Effector memory CD8-positive, alpha-beta T cell (primary cell): ENCODE data around the gene CDKAL1.

Experiments used
- ATAC-seq: fragments of 150-1000 bp; cut with Tn5 transposase; replicated peaks from 2 replicates; pipeline ENCODE4 v1.10.0; 2021; ENCODE audit warnings: mild to moderate bottlenecking, moderate library complexity
- DNase-seq, 3 experiments: peaks; one replicate each; pipeline ENCODE4 v3.0.0; 2021
- H3K27ac Mint-ChIP-seq, 2 donors: one replicate each; pipeline ENCODE4 v1.8.0; 2022; ENCODE audit warnings: mild to moderate bottlenecking in 2 of 2, mixed read lengths in 2 of 2, moderate library complexity in 2 of 2
- H3K27me3 Mint-ChIP-seq, 2 donors: one replicate each; pipeline ENCODE4 v1.8.0; 2022; ENCODE audit warnings: mixed read lengths in 2 of 2
- H3K36me3 Mint-ChIP-seq: one replicate; pipeline ENCODE4 v1.8.0; 2022; ENCODE audit warnings: mild to moderate bottlenecking, moderate library complexity, mixed read lengths; ENCODE audit not compliant: insufficient read depth
- H3K4me1 Mint-ChIP-seq, 2 donors: one replicate each; pipeline ENCODE4 v1.8.0; 2022; ENCODE audit warnings: low read depth in 2 of 2, mixed read lengths in 2 of 2
- H3K4me3 Mint-ChIP-seq, 2 donors: one replicate each; pipeline ENCODE4 v1.8.0; 2022; ENCODE audit warnings: mild to moderate bottlenecking in 2 of 2, mixed read lengths in 2 of 2, moderate library complexity in 2 of 2
- H3K9me3 Mint-ChIP-seq, 2 donors: one replicate each; pipeline ENCODE4 v1.8.0; 2022; ENCODE audit warnings: mixed read lengths in 2 of 2

CDKAL1 gene

GRCh38 chr6:21220271-21220987 lies 686.2 kb downstream of the CDKAL1 start:
- H3K27me3 Mint-ChIP-seq: no peaks in the 10 kb centered on the region
- no peak overlapping the region for H3K27ac Mint-ChIP-seq
- DNase-seq (no peak), ATAC-seq (no peak)
- no peaks in the 10 kb centered on the region for H3K36me3 Mint-ChIP-seq
- H3K4me1 Mint-ChIP-seq: no peaks in the 10 kb centered on the region
- no peaks in the 10 kb centered on the region for H3K9me3 Mint-ChIP-seq
- no peak overlapping the region for H3K4me3 Mint-ChIP-seq

GRCh38 chr6:21222656-21223055 lies 688.4 kb downstream of the CDKAL1 start:
- Mint-ChIP-seq H3K36me3 (no peaks in the 10 kb centered on the region), H3K27me3 (no peaks in the 10 kb centered on the region)

GRCh38 chr6:21225912-21226311 lies 691.7 kb downstream of the CDKAL1 start:
- no peak for DNase-seq
- no peak for ATAC-seq
- no peak overlapping the region for H3K4me3 Mint-ChIP-seq
- peaks cover 5% of the 10 kb centered on the region for H3K36me3 Mint-ChIP-seq
- H3K9me3 Mint-ChIP-seq: no peaks in the 10 kb centered on the region
- no peak overlapping the region for H3K27ac Mint-ChIP-seq
- H3K4me1 Mint-ChIP-seq: no peaks in the 10 kb centered on the region
- H3K27me3 Mint-ChIP-seq: no peaks in the 10 kb centered on the region

More at GRCh38 chr6:21222656-21223055, 688.4 kb downstream of the CDKAL1 start:
- H3K9me3 Mint-ChIP-seq: no peaks in the 10 kb centered on the region
- H3K4me1 Mint-ChIP-seq: no peaks in the 10 kb centered on the region
- DNase-seq: no peak
- no peak overlapping the region for H3K27ac Mint-ChIP-seq
- no peak for ATAC-seq
- no peak overlapping the region for H3K4me3 Mint-ChIP-seq

GRCh38 chr6:21227486-21227885 lies 693.2 kb downstream of the CDKAL1 start:
- peaks cover 20% of the 10 kb centered on the region for H3K36me3 Mint-ChIP-seq
- no peaks in the 10 kb centered on the region for H3K4me1 Mint-ChIP-seq
- no peak overlapping the region for H3K4me3 Mint-ChIP-seq
- ATAC-seq (no peak), DNase-seq (no peak)
- H3K27me3 Mint-ChIP-seq: no peaks in the 10 kb centered on the region
- no peak overlapping the region for H3K27ac Mint-ChIP-seq
- H3K9me3 Mint-ChIP-seq: no peaks in the 10 kb centered on the region

- Mint-ChIP-seq H3K9me3 (peaks cover 0 to 3% of the 10 kb centered on the region in 2 donors), H3K27me3 (no peaks in the 10 kb centered on the region), H3K36me3 (peaks cover 29% of the 10 kb centered on the region), H3K4me3 (no peak overlapping the region), H3K27ac (no peak overlapping the region), H3K4me1 (no peaks in the 10 kb centered on the region)
- no peak for DNase-seq
- ATAC-seq: no peak
These were observed 694.2 kb downstream of the CDKAL1 start for GRCh38 chr6:21228411-21228810.

- H3K36me3 Mint-ChIP-seq: peaks cover 33% of the 10 kb centered on the region
- no peak for ATAC-seq
- no peak overlapping the region for H3K27ac Mint-ChIP-seq
These were observed 694.7 kb downstream of the CDKAL1 start for GRCh38 chr6:21228876-21229460.

GRCh38 chr6:21230536-21230935 lies 696.3 kb downstream of the CDKAL1 start:
- H3K4me1 Mint-ChIP-seq: no peaks in the 10 kb centered on the region
- H3K9me3 Mint-ChIP-seq: peaks cover 0 to 3% of the 10 kb centered on the region in 2 donors

More at GRCh38 chr6:21228876-21229460, 694.7 kb downstream of the CDKAL1 start:
- H3K4me1 Mint-ChIP-seq: no peaks in the 10 kb centered on the region
- H3K27me3 Mint-ChIP-seq: no peaks in the 10 kb centered on the region
- DNase-seq: no peak
- no peak overlapping the region for H3K4me3 Mint-ChIP-seq
- peaks cover 0 to 3% of the 10 kb centered on the region in 2 donors for H3K9me3 Mint-ChIP-seq

GRCh38 chr6:21235162-21235561 lies 700.9 kb downstream of the CDKAL1 start:
- ATAC-seq (no peak), DNase-seq (no peak)
- Mint-ChIP-seq H3K4me1 (no peaks in the 10 kb centered on the region), H3K4me3 (no peak overlapping the region), H3K36me3 (peaks cover 33% of the 10 kb centered on the region), H3K27ac (no peak overlapping the region), H3K9me3 (peaks cover under 1 to 3% of the 10 kb centered on the region in 2 donors), H3K27me3 (no peaks in the 10 kb centered on the region)

More at GRCh38 chr6:21230536-21230935, 696.3 kb downstream of the CDKAL1 start:
- Mint-ChIP-seq H3K4me3 (no peak overlapping the region), H3K27ac (no peak overlapping the region), H3K27me3 (no peaks in the 10 kb centered on the region), H3K36me3 (peaks cover 33% of the 10 kb centered on the region)
- ATAC-seq (no peak), DNase-seq (no peak)

- ATAC-seq: no peak
- H3K9me3 Mint-ChIP-seq: peaks cover 0 to 7% of the 10 kb centered on the region in 2 donors
- DNase-seq: no peak
- H3K4me3 Mint-ChIP-seq: no peak overlapping the region
- H3K4me1 Mint-ChIP-seq: no peaks in the 10 kb centered on the region
- peaks cover 5% of the 10 kb centered on the region for H3K36me3 Mint-ChIP-seq
- H3K27ac Mint-ChIP-seq: no peak overlapping the region
- no peaks in the 10 kb centered on the region for H3K27me3 Mint-ChIP-seq
These were observed 704.0 kb downstream of the CDKAL1 start for GRCh38 chr6:21238208-21238607.

- Mint-ChIP-seq H3K36me3 (no peaks in the 10 kb centered on the region), H3K4me1 (no peaks in the 10 kb centered on the region), H3K4me3 (no peak overlapping the region), H3K9me3 (peaks cover 0 to 7% of the 10 kb centered on the region in 2 donors), H3K27me3 (no peaks in the 10 kb centered on the region), H3K27ac (no peak overlapping the region)
- DNase-seq: no peak
- ATAC-seq: no peak
These were observed 706.5 kb downstream of the CDKAL1 start for GRCh38 chr6:21240709-21241108.

GRCh38 chr6:21241231-21242130 lies 707.2 kb downstream of the CDKAL1 start:
- no peaks in the 10 kb centered on the region for H3K4me1 Mint-ChIP-seq
- no peak overlapping the region for H3K27ac Mint-ChIP-seq
- DNase-seq: no peak
- H3K9me3 Mint-ChIP-seq: peaks cover 0 to 7% of the 10 kb centered on the region in 2 donors
- H3K4me3 Mint-ChIP-seq: no peak overlapping the region
- ATAC-seq: no peak
- no peaks in the 10 kb centered on the region for H3K27me3 Mint-ChIP-seq
- H3K36me3 Mint-ChIP-seq: no peaks in the 10 kb centered on the region

GRCh38 chr6:21244897-21245470 lies 710.7 kb downstream of the CDKAL1 start:
- no peaks in the 10 kb centered on the region for H3K27me3 Mint-ChIP-seq
- ATAC-seq (no peak), DNase-seq (no peak)
- no peak overlapping the region for H3K4me3 Mint-ChIP-seq
- H3K9me3 Mint-ChIP-seq: peaks cover 0 to 7% of the 10 kb centered on the region in 2 donors
- H3K27ac Mint-ChIP-seq: no peak overlapping the region
- H3K4me1 Mint-ChIP-seq: no peaks in the 10 kb centered on the region
- no peaks in the 10 kb centered on the region for H3K36me3 Mint-ChIP-seq

GRCh38 chr6:21245488-21245887 lies 711.2 kb downstream of the CDKAL1 start:
- no peak overlapping the region for H3K4me3 Mint-ChIP-seq
- no peaks in the 10 kb centered on the region for H3K36me3 Mint-ChIP-seq
- H3K27ac Mint-ChIP-seq: no peak overlapping the region
- H3K27me3 Mint-ChIP-seq: no peaks in the 10 kb centered on the region
- H3K9me3 Mint-ChIP-seq: peaks cover 0 to 3% of the 10 kb centered on the region in 2 donors
- no peak for DNase-seq
- no peaks in the 10 kb centered on the region for H3K4me1 Mint-ChIP-seq
- ATAC-seq: no peak
